ENCODE results near the gene SPHK1.

GRCh38 chr17:76405967-76406647 lies 21.7 kb downstream of the SPHK1 start:
- TF ChIP-seq MAX (IDR thresholded peaks at IDR 0.05; ENCODE audit: insufficient read depth, insufficient read length) (no peak), POLR2A (IDR thresholded peaks at IDR 0.05; ENCODE audit: low read depth, low read length) (no peak), CTCF (IDR thresholded peaks at IDR 0.05; ENCODE audit: extremely low read depth in 1 of 2, insufficient read depth in 1 of 2, low read depth in 1 of 2, low read length in 2 of 2) (no peak), FOS (IDR thresholded peaks at IDR 0.05; ENCODE audit: borderline replicate concordance, insufficient read depth, low read length) (no peak)

Data from endothelial cell of umbilical vein (primary cell).